Umbilical cord (tissue), 2 donors: ENCODE results near the gene CHPF. TPM values are rescaled to one million over a fixed set of nuclear protein-coding genes. Genes with fewer than 3 reads are reported as not detected.

ENCODE experiments used
- DNase-seq: peaks from one replicate; pipeline ENCODE4 v3.0.0-alpha.2; 2015; ENCODE audit warnings: low spot score
- total RNA-seq: library from RNA; depleted of rRNA; stranded (reverse); fragments of >200 nt; gene quantifications from one replicate; pipeline ENCODE4 v1.2.3, GENCODE V29; 2014; ENCODE audit warnings: low replicate concordance; ENCODE audit not compliant: insufficient read depth

CHPF gene
- total RNA-seq, 1 donor from 2014 or later, result 132 TPM

DNA sequence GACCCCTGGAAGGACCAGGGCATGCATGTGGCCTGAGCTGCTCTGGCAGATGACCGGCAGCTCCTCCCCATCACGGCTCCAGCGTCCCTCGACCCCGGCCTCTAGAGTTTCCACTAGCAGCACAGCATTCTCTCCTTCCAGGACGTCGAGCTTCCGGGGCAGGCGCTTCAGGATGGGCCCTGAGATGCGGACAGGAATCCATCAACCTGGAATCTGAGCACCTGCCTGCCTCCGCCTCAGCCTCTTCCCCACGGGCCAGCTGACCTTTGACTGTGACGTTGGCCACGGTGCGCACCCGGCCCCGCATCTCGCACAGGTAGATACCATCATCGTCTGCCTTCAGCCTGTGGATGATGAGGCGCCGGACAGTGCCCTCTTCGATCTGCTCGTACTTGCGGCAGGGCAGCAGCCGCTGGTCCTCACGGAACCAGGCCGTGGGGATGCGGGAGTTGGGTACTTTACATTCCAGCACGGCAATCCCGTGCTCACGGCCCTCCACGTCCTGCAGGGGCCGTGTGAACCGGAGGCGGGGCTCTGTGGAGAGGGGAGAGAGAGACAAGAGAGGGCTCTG lies 24.3 kb upstream of the CHPF start:
- DNase-seq, result no peak

- DNase-seq, result no peak
Observed at GRCh38 chr2:219567131-219567530, 23.5 kb upstream of the CHPF start.

DNA sequence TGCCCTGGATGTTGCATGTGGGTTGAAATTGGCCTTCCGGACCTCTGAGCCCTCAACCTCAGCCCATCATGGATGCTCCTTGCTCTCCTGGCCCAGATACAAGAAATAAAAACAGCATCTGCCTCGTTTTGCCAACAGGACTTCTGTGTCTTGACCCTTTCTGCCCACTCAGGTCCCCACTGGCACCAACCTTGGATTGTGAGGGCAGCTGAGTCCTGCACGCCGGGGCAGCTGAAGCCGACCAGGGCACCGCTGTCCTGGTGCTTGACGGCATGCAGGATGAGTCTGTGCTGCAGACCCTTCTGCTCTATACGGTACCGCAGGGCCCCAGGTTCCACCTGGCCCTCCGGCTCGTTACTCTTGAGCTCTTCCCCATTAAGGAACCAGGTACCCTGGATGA lies 23.0 kb upstream of the CHPF start:
- no peak for DNase-seq

DNA sequence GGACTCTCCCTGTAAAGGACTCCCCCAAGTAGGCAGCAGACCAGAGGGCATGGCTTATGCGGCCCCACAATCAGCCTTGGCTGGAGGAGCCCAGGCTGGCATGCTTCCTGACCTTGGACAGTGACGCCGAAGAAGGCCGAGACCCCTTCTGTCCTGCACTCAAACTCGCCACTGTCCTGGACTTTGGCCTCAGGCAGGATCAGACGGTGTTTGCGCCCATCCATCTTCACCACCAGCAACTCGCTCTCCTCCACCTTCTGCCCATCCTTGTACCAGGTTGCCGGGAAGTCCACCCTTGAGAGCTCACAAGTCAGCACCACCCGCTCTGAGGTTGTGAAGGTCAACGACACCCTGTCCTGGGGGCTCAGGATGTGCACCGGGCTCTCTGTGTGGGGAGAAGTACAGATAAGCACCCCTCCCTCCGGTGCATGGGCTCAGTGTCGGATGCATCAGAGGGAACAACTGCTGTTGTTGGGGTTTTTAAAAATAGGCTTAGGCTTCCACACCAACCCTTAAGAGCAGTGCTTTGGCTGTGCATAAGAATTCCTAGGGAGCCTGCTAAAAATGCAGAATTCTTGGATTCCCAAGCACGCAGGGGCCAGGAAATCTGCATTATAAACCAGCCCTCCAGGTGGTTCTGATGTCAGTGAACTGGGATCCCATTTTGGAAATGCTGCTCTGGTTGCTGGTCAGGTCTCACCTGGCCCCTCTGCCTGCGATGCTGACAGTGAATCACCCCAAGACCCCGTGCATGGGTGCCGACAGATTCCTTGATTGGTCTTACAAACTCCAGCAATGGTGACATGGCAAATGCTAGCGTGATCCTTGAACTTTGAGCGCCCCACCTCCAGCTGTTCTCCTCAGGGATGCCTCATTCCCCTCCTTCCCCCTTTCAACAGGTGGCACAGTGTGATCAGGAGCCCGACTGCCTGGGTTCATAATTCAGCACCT lies 21.8 kb upstream of the CHPF start:
- no peak for DNase-seq

DNA sequence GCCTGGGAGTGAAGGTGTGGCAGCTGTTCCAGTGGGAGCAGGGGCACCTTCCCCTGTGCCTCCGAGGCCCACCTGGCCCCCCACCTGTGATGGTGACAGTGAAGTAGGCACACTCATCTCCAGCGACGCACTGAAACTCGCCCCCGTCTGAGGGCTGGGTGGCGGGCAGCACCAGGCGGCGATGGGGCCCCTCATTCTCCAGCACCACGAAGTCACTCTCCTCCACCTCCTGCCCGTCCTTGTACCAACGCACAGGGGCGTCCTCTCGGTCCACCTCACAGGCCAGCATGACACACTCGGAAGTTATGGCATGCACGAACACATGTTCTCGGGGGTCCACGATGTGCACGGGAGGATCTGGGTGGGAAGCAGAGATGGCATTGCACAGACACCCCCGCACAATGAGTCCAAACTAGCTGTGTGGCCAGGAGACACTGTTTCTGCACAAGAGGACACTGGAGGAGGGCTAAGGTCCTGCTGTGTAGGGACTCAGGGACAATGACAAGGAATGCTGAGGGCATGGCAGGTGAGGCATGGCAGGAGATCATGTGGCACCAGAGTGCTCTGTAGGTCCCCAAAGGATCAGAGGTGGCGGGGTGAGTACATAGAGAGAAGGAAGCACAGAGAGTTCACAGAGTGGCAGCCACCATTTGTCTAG lies 19.8 kb upstream of the CHPF start:
- DNase-seq, result no peak

DNA sequence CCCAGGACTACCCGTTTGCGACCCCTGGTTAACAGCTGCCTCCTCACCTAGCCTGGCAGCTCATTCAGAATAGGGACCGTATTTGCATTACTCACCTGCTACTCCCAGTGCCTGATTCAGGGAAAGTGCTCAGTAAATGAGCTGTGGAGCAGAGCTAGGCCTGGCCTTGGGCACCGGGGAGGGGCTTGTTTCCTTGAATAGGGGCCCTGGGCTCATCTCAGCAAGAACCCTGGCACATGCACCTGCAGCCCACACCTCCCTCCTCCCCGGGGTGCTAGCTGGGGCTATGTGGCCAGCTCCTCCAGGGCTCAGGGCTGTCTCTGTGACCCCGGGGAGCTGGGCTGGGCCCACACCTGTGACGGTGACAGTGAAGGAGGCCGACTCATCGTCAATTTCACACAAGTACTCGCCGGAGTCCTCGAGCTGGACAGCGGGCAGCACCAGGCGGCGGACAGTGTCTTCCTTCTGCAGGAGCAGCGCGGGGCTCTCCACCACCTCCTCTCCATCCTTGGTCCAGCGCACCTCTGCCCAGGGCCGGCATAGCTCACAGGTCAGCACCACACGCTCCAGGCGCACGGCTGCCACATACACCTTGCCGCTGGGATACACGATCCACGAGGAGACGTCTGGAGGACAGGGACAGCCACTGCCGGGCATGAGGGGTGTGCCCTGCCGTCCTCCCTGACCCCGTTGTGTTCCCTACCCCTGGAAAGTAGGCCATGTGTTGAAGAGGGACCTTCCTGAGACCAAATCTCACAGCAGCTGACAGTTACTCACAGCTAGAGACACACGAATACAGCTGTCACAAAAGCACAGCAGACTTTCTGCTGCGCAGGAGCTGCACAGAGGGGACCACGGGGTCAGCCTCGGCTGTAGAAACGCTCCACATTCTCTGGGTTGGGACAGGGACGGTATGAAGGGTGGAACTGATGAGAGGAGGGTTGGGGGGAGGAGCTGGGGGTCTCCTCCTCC lies 18.7 kb upstream of the CHPF start:
- DNase-seq, result no peak

- DNase-seq, result no peak
Observed at GRCh38 chr2:219561179-219562048, 17.8 kb upstream of the CHPF start.

DNA sequence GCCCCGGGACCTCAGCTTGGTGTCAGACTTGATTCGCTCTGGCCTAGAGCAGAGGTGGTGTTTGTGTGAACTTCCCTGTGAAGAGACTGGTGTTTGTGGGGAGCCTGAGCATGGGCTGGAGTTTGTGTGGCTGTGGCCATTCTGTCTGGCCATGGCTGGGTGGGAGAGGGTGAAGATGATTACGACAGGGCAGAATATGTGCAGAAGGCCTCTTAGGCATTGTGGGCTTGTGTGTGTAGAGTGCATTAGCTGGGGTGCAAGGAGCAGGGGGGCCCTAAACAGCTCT lies 17.2 kb upstream of the CHPF start:
- DNase-seq, result no peak

- DNase-seq, result no peak
Observed at GRCh38 chr2:219560037-219560892, 16.7 kb upstream of the CHPF start.

DNA sequence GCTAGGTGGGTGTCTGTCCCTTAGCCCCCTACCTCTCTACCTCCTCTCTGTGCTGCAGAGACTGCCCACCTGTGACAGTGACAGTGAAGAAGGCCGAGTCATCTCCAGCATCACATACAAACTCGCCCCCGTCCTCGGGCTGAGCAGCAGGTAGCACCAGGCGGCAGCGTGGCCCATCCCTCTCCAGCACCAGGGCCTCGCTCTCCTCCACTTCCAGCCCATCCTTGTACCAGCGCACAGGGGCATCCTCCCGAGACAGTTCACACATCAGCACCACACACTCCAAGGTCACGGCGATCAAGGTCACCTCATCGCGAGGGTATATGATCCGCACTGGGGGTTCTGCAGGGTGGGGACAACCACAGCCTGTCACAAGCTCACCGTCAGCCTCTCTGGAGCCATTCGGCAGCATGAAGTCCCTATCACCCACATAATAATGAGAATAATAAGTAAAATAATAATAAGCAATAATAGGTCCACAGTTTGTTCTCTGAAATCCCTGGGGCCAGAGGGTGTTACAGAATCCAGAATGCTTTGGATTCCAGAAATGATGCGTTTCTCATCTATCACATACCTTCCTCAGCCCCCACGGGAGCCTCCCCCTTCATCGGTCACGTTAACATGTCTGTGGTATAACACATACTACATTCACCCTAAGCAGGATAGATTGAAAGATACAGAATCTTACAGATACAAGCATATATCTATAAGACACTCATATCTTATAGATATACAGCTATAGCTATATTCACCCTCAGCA lies 15.7 kb upstream of the CHPF start:
- no peak for DNase-seq

DNA sequence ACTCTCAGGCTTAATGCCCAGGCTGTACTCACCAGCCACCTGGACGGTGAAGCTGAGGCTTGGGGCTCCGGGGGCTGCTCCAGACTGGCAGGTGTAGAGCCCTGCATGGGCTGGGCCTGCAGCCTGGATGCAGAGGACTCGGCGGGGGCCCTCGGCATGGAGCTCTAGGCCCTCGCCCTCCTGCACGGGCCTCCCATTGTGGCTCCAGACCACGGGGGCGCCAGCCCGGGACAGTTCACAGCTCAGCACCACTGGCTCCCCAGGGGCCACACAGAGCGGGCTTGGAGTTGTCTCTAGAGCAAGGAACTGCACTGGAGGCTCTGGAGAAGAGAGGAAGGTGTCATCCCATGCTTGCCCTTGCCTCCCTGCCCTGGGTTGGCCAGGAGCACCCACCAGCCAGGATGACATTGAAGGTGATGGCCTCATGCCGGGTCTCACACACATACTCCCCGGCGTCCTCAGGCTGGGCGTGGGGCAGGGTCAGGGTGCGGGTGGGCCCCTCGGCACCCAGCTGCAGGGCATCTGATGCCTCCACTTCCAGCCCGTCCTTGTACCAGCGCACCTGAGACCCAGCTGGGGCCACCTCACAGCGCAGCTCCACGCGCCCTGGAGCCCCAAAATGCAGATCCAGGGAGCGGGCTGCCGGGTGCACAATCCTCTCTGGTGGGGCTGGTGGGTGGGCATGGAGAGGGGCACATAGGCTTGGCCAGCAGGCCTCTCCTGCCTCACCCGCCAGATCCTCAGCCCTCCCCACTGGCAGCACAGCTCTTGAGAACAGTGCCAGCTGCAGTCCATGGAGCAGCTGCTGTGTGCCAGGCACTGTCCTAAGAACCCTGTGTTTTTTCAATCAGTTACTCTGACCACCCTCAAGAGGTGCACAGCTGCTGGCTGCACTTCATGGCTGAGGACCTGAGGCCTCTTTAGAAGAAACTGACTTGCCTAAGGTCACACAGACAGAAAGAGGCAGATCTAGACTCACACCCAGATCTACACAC lies 14.5 kb upstream of the CHPF start:
- no peak for DNase-seq

- DNase-seq, result no peak
Observed at GRCh38 chr2:219557320-219557719, 13.7 kb upstream of the CHPF start.

DNA sequence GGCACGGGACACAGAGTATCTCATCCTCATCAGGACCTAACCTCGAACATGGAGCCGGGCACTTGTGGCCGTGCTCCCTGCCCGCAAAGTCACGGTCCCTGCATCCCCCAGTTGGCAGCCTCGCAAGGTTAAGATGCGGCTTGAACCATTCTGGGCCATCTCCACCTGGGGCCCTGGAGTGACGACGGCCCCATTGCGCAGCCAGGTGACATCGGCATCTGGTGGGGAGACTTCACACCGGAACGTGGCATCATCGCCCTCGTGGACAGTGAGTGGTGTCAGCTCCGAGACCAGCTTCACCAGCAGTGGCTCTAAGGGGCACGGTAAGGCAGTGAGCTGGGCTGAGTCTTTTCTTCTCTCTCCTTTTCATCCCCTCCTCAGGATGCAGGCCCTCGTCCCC lies 12.8 kb upstream of the CHPF start:
- no peak for DNase-seq

GRCh38 chr2:219555956-219556355 lies 12.3 kb upstream of the CHPF start:
- no peak for DNase-seq

GRCh38 chr2:219554350-219554749 lies 10.7 kb upstream of the CHPF start:
- no peak for DNase-seq

- DNase-seq, result no peak
Observed at GRCh38 chr2:219553463-219553963, 9.9 kb upstream of the CHPF start.

GRCh38 chr2:219553168-219553417 lies 9.5 kb upstream of the CHPF start:
- DNase-seq, result no peak
